MM.1S (cell line): ENCODE results near the gene AUH.

ENCODE experiments used
- DNase-seq: peaks from one replicate; pipeline ENCODE4 v3.0.0-alpha.2; 2015
- H2AFZ ChIP-seq: fragments of 300-600 bp; sonication (generic); 2 replicates; pipeline ENCODE4 v1.6.0; 2016; ENCODE audit warnings: antibody characterized with exemption, low read length
- H3F3A ChIP-seq: fragments of 300-600 bp; sonication (generic); 2 replicates; pipeline ENCODE4 v1.6.1; 2016; ENCODE audit warnings: mild to moderate bottlenecking, antibody characterized with exemption, low read length, moderate library complexity, mixed read lengths; ENCODE audit not compliant: insufficient read depth
- H3K27ac ChIP-seq: fragments of 300-600 bp; sonication (generic); 2 replicates; pipeline ENCODE4 v1.5.1; 2016; ENCODE audit warnings: mild to moderate bottlenecking, low read length
- H3K27me3 ChIP-seq: fragments of 300-600 bp; sonication (generic); replicated peaks from 2 replicates; pipeline ENCODE4 v1.6.0; 2016; ENCODE audit warnings: low read length; ENCODE audit not compliant: insufficient read depth
- H3K36me3 ChIP-seq: fragments of 300-600 bp; sonication (generic); replicated peaks from 2 replicates; pipeline ENCODE4 v1.6.1; 2016; ENCODE audit warnings: mild to moderate bottlenecking, low read length, mixed read lengths; ENCODE audit not compliant: insufficient read depth
- H3K4me1 ChIP-seq: fragments of 300-600 bp; sonication (generic); 2 replicates; pipeline ENCODE4 v1.6.1; 2016; ENCODE audit warnings: low read length, mixed read lengths
- H3K4me2 ChIP-seq: fragments of 300-600 bp; sonication (generic); 2 replicates; pipeline ENCODE4 v1.6.0; 2016; ENCODE audit warnings: low read depth, low read length
- H3K4me3 ChIP-seq: fragments of 300-600 bp; sonication (generic); 2 replicates; pipeline ENCODE4 v1.5.1; 2016; ENCODE audit warnings: low read length, mixed read lengths
- H3K79me2 ChIP-seq: fragments of 300-600 bp; sonication (generic); 2 replicates; pipeline ENCODE4 v1.6.1; 2016; ENCODE audit warnings: mixed run types, low read length, mixed read lengths
- H3K9ac ChIP-seq: fragments of 300-600 bp; sonication (generic); 2 replicates; pipeline ENCODE4 v1.6.1; 2016; ENCODE audit warnings: low read length, mixed read lengths
- H3K9me2 ChIP-seq: fragments of 300-600 bp; sonication (generic); replicated peaks from 2 replicates; pipeline ENCODE4 v1.6.1; 2016; ENCODE audit warnings: mild to moderate bottlenecking, low read length, mixed read lengths; ENCODE audit not compliant: insufficient read depth
- H3K9me3 ChIP-seq: fragments of 300-600 bp; sonication (generic); replicated peaks from 2 replicates; pipeline ENCODE4 v1.6.1; 2016; ENCODE audit warnings: mild to moderate bottlenecking, low read length, mixed read lengths; ENCODE audit not compliant: insufficient read depth
- H4K20me1 ChIP-seq: fragments of 300-600 bp; sonication (generic); 2 replicates; pipeline ENCODE4 v1.6.1; 2016; ENCODE audit warnings: mild to moderate bottlenecking, low read length, moderate library complexity, mixed read lengths; ENCODE audit not compliant: insufficient read depth
- CTCF ChIP-seq: fragments of 300-600 bp; sonication (generic); IDR thresholded peaks from 2 replicates; pipeline ENCODE4 v1.5.1; 2016; ENCODE audit warnings: antibody characterized with exemption, low read length, mixed read lengths
- EZH2 ChIP-seq: fragments of 300-600 bp; sonication (generic); optimal IDR thresholded peaks from 2 replicates; pipeline ENCODE3; 2017; ENCODE audit warnings: low read depth, mild to moderate bottlenecking, antibody characterized with exemption, low read length, mixed read lengths
- EZH2phosphoT487 ChIP-seq: fragments of 300-600 bp; sonication (generic); IDR thresholded peaks from 2 replicates; pipeline ENCODE4 v1.6.1; 2018; ENCODE audit warnings: antibody characterized with exemption, low read length

AUH gene

GRCh38 chr9:91220021-91220420 is 141.7 kb downstream of the AUH start:
- H3K27ac ChIP-seq, result no peak overlapping the region; the same call in 1 of the 2 replicates
- H3K9me2 ChIP-seq, result no peaks in the 10 kb centered on the region
- H3K4me1 ChIP-seq, result peaks cover 22% of the 10 kb centered on the region
- no peaks in the 10 kb centered on the region for H4K20me1 ChIP-seq
- H3K4me2 ChIP-seq, result no peak overlapping the region
- H3K79me2 ChIP-seq, result no peaks in the 10 kb centered on the region; the same call in 1 of the 2 replicates
- DNase-seq, result no peak
- H3K9ac ChIP-seq, result no peak overlapping the region
- H3K27me3 ChIP-seq, result no peaks in the 10 kb centered on the region
- no peaks in the 10 kb centered on the region for H3K9me3 ChIP-seq
- H3F3A ChIP-seq, result peaks cover 3% of the 10 kb centered on the region; the same call in 1 of the 2 replicates
- no peak overlapping the region for H3K4me3 ChIP-seq
- no peaks in the 10 kb centered on the region; the same call in 1 of the 2 replicates for H3K36me3 ChIP-seq
- no peak overlapping the region for H2AFZ ChIP-seq
- TF ChIP-seq EZH2 (no peak), CTCF (no peak), EZH2phosphoT487 (no peak)

GRCh38 chr9:91219557-91219956 is 142.2 kb downstream of the AUH start:
- Histone ChIP-seq H3K4me1 (peaks cover 19% of the 10 kb centered on the region), H3K36me3 (no peaks in the 10 kb centered on the region; the same call in 1 of the 2 replicates), H3K9me3 (no peaks in the 10 kb centered on the region), H3K9ac (no peak overlapping the region), H3K9me2 (no peaks in the 10 kb centered on the region), H3F3A (peaks cover 3% of the 10 kb centered on the region; the same call in 1 of the 2 replicates), H4K20me1 (no peaks in the 10 kb centered on the region), H3K27ac (no peak overlapping the region; the same call in 1 of the 2 replicates), H3K27me3 (no peaks in the 10 kb centered on the region), H3K4me2 (no peak overlapping the region), H3K79me2 (no peaks in the 10 kb centered on the region; the same call in 1 of the 2 replicates), H2AFZ (no peak overlapping the region), H3K4me3 (no peak overlapping the region)
- peak; percentile 52 for DNase-seq
- no peak for TF ChIP-seq CTCF
- no peak for TF ChIP-seq EZH2
- TF ChIP-seq EZH2phosphoT487, result no peak

GRCh38 chr9:91217388-91217787 is 144.3 kb downstream of the AUH start:
- no peak overlapping the region for H3K4me3 ChIP-seq
- H3K4me2 ChIP-seq, result no peak overlapping the region
- DNase-seq, result no peak
- H3K36me3 ChIP-seq, result no peaks in the 10 kb centered on the region; the same call in 1 of the 2 replicates
- H3K4me1 ChIP-seq, result peaks cover 19% of the 10 kb centered on the region
- H2AFZ ChIP-seq, result no peak overlapping the region
- H3K27ac ChIP-seq, result no peak overlapping the region
- no peaks in the 10 kb centered on the region for H3K9me2 ChIP-seq
- peaks cover 3% of the 10 kb centered on the region; the same call in 1 of the 2 replicates for H3F3A ChIP-seq
- H3K9ac ChIP-seq, result no peak overlapping the region
- TF ChIP-seq EZH2 (no peak), EZH2phosphoT487 (no peak), CTCF (no peak)
- H3K27me3 ChIP-seq, result no peaks in the 10 kb centered on the region
- H4K20me1 ChIP-seq, result no peaks in the 10 kb centered on the region
- no peaks in the 10 kb centered on the region for H3K9me3 ChIP-seq
- H3K79me2 ChIP-seq, result no peaks in the 10 kb centered on the region; the same call in 1 of the 2 replicates
